HG02678 (cell line): ENCODE measurements around the gene SETD3.

ENCODE experiments used
- ATAC-seq: cut with Tn5 transposase; IDR thresholded peaks from one replicate; pipeline ENCODE4 v1.9.1; 2021; ENCODE audit warnings: mild to moderate bottlenecking, moderate library complexity; ENCODE audit not compliant: unreplicated experiment

Gene SETD3

GRCh38 chr14:99479906-99480869 is at the start of gene SETD3:
Gene SETD3 (minus strand): TSS chr14:99480859. CDS start chr14:99465805, 15,054 bp downstream.
- peak; percentile 5 for ATAC-seq

GRCh38 chr14:99529899-99530298 is 49.2 kb upstream of the SETD3 start:
- no peak for ATAC-seq

- no peak for ATAC-seq
Measured at GRCh38 chr14:99527427-99528076, 46.9 kb upstream of the SETD3 start.

DNA sequence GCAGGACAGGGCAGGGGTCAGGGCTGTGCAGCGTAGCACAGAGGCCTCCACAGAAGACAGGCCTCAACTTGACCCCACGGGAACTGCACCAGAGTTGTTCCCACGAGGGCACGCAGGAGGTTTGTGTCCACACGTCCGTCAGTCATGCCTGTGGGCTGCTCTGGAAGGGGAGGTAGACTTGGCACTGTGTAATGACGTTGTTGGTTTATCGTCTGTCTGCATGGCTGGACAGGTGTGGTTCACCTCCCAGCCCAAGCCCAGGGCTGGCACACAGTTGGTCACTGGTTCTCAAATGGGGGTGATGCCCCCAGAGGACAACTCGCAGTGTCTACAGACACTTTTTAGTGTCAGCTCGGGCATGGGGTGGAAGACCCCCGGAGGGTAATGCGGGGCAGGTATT is 46.4 kb upstream of the SETD3 start:
- no peak for ATAC-seq

- ATAC-seq = no peak
Measured at GRCh38 chr14:99525699-99526080, 45.0 kb upstream of the SETD3 start.

GRCh38 chr14:99524804-99525698 is 44.4 kb upstream of the SETD3 start:
- no peak for ATAC-seq

DNA sequence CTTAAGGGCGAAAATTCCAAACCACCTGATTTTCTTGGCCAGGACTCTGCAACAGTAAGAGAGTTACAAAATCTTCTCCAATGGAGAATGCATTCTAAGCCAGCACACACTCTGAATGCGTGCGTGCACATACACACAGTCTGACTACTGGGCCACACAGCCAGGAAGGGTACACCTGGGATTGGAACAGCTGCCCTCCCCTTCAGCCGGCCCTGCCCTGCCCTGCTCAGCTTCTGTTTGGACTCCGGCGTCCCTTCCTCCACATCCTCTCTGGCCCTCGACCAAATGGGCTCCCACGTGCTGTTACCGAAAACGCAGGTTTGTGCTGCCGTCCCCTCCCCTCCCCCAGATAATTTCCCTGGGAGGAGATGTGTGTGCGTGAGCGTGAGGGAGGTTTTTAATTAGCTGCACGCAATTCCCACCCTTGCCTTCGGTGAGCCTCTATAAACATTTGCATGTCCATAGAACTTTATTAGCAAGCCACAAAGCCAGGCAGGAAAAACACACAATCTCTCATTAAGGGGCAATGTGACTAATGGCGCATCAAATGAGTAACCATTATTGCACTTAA is 43.5 kb upstream of the SETD3 start:
- no peak for ATAC-seq

GRCh38 chr14:99523704-99524055 is 43.0 kb upstream of the SETD3 start:
- ATAC-seq = no peak

DNA sequence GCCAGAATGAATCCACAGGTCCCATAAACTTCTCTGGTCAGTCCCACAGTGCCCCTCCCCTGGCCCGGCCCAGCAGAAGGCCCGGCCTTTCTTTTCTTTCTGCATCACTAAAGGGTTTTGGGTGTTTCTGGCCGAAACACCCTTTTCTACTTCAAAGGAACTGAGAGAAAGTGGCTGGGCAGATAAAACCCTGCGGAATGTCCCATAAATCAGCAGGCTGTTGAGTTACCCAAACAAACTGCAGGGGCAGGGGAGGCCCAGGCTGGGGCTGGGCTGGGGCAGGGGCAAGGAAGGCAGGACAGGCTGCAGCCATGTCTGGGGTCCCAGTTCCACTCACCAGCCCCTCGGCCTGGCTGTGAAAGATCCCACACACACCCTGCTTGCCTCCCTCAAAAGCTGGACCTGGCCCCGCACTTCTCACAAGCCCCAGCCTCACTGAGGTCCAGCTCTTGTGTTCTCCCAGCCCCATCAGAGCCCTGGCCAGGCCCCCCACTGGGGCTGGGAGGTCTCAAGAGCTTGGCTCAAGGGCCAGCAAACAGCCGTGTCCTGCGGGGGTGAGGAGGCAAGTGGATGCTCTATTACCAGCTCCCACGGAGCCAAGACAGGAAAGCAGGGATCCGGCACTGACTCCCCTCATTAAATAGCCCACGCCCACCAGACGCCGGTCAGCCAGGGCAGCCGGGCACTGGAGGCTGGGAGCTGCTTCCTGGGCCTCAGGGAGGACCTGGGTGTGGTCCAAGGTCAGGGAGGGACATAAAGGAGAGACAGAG is 42.5 kb upstream of the SETD3 start:
- ATAC-seq = no peak

GRCh38 chr14:99522457-99522891 is 41.8 kb upstream of the SETD3 start:
- no peak for ATAC-seq

DNA sequence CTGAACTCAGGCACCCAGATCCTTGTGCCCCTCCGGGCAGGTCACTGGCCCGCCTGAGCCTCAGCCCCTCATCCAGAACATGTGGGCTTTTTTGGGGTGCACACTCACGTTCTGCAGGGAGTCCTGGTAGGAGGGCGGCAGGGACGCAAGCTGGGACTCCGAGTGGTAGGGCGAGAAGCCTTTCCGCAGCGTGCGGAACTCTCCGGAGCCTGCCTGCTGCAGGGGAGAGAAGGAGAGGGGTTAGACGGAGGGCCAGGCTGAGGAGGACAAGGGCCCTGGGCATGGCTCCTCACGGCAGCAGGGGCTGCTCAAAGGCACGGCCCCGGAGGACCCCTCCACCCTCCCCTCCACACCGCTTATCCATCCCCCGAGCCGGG is 41.4 kb upstream of the SETD3 start:
- no peak for ATAC-seq

DNA sequence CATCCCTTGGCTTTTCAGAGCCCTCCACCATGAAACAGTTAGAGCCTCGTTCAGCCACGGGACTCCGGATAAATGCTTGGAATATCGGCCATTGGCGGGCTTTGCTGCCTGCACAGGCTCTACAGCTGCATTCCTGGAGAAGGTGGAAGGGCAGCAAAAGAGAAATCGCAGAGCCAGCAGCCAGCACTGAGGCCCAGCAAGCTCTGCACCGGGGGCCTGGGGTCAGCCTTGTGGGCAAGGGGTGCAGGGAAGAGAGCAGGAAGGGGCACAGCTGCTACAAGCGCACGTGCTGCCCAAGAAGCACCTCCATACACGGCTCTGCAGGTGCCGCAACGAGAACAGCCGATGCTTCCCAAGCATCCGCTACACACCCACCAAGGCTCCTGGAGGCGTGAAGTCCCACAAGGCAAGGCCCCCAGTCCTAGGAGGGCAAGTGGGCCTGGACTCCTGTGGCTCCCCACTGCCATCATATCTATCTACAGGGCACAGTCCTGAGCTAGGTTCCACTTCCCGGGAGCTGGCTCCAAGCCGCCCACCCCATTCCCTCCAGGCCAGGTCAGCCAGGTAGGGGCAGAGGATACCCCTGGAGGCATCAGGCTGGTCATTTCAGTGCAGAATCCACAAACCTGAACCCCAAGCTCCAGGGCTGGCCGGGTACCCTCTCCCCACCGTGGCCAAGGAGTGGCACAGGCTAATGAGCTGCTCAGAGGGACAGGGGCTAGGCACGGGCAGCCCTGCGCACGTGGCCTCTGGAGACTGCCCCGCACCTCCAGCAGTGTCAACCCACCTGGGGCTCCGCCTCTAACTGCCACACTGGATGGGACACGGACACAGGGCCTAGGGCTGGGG is 40.7 kb upstream of the SETD3 start:
- ATAC-seq = no peak

DNA sequence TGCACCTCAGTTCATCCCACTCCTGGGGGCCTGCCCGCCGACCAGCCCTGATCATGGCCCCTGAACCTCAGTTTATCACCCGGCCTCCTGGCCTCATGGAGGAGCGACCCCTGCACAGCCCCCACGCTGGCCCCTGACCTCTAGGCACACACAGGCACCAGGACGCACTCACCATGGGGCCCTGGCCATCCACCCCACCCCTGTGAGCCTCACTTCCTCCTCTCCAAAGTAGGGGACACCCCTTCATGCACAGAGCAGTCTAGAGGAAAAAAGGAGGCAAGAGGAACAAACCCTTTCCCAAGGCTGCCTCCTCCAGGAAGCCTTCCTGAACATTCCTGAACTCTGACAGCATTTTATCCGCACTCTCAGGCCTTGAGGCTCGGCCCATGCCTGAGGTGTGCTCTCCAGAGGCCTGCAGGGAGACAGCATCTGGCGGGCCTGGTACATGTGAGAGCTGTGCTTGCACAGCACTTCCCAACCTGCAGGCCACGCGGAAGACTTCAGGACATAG is 40.0 kb upstream of the SETD3 start:
- no peak for ATAC-seq

DNA sequence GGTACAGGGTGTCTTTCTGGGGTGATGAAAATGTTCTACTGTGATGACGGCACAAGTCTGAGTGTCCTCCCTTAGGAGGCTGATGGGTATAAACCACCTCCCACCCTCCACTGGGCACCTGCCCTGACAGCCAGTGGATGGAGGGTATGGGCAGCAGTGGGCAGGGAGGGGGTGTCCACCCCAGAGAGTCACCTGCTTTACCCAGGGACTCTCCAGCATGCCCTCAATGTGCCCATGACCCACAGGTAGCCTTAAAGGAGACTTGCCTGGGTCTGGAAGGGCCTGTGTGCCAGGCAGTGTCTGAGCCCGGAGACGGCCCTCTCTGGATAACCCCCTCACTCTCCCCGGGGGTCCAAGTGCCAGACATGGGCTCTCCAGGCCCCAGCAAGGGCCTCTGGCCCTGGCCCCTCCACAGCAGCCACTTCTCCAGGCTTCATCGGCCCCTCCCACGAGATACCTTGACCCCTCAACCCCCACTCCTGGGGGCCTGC is 39.3 kb upstream of the SETD3 start:
- no peak for ATAC-seq

GRCh38 chr14:99519347-99519881 is 38.8 kb upstream of the SETD3 start:
- no peak for ATAC-seq

GRCh38 chr14:99518441-99519346 is 38.0 kb upstream of the SETD3 start:
- peak; percentile 73 for ATAC-seq

DNA sequence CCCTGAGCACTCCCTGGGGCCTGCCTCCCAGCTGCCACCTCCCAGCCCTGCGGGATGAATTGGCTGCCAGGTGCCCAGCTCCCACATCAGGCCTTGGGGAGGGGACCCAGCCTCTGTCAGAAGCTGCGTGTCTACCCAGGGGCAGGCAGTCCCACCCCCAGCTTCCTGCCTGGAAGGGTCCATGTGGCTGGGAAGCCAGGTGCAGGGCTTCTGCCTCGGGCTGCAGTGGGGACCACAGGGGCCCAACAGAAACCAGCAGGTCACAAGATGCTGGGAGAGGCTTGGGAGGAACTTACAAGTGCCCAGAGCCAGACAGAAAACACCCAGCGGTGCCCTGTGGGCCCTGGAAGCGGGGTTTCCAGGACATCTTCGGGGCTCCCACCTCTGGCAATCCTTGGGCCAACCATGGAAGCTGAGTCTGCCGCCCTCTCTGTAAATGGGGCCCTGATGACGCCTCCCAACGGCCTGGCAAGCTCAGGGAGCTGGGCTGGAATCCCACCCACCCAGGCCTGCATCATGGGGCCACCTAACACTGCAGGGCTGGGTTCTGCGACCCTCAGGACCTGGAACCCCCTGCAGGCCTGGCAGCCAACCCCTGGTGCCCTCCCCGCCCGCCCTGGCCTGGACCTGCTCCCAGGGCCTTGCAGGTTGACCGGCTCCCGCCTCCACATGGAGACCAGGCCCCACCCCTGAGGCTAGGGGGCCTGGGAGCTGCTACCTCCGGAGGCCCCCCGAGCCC is 37.2 kb upstream of the SETD3 start:
- ATAC-seq = no peak
